Endothelial cell of umbilical vein (primary cell): ENCODE results near the gene AP4B1.

Experiments
- CTCF ChIP-seq, 2 donors: IDR thresholded peaks; 1 replicate in 1 of 2; 2 replicates in 1 of 2; pipeline ENCODE4 v1.5.1; 2011; ENCODE audit warnings: low read length in 2 of 2, mild to moderate bottlenecking in 2 of 2, moderate library complexity in 2 of 2, control low read depth in 1 of 2, inconsistent platforms in 1 of 2, low read depth in 1 of 2; ENCODE audit not compliant: insufficient read depth in 1 of 2; ENCODE audit errors: extremely low read depth in 1 of 2
- EZH2 ChIP-seq: IDR thresholded peaks from 2 replicates; pipeline ENCODE4 v1.6.1; 2012; ENCODE audit warnings: borderline replicate concordance, low read depth, mild to moderate bottlenecking, moderate library complexity, low read length, inconsistent platforms; ENCODE audit not compliant: severe bottlenecking
- FOS ChIP-seq: IDR thresholded peaks from 2 replicates; pipeline ENCODE4 v1.6.1; 2011; ENCODE audit warnings: mild to moderate bottlenecking, low read length, moderate library complexity, borderline replicate concordance; ENCODE audit not compliant: insufficient read depth
- GATA2 ChIP-seq: IDR thresholded peaks from 2 replicates; pipeline ENCODE4 v1.7.0; 2011; ENCODE audit warnings: low read depth, mild to moderate bottlenecking, moderate library complexity, mixed read lengths, low read length; ENCODE audit not compliant: insufficient read length, insufficient read depth
- JUN ChIP-seq: IDR thresholded peaks from 2 replicates; pipeline ENCODE4 v1.6.1; 2011; ENCODE audit warnings: borderline replicate concordance, low read depth; ENCODE audit not compliant: insufficient read length, insufficient read depth
- MAX ChIP-seq: IDR thresholded peaks from 2 replicates; pipeline ENCODE4 v1.6.1; 2011; ENCODE audit not compliant: insufficient read depth, insufficient read length
- MYC ChIP-seq: IDR thresholded peaks from one replicate; pipeline ENCODE4 v1.6.1; 2011; ENCODE audit warnings: mild to moderate bottlenecking, low read depth, low read length
- POLR2A ChIP-seq: IDR thresholded peaks from 2 replicates; pipeline ENCODE4 v1.6.1; 2012; ENCODE audit warnings: low read depth, mild to moderate bottlenecking, control low read depth, low read length
- POLR2AphosphoS5 ChIP-seq: IDR thresholded peaks from 2 replicates; pipeline ENCODE4 v1.6.1; 2012; ENCODE audit warnings: low read depth, mild to moderate bottlenecking, control low read depth, low read length, moderate library complexity; ENCODE audit not compliant: insufficient read depth

- TF ChIP-seq POLR2AphosphoS5 (no peak), CTCF (IDR thresholded peaks at IDR 0.05; ENCODE audit: extremely low read depth in 1 of 2, insufficient read depth in 1 of 2, low read depth in 1 of 2, low read length in 2 of 2) (no peak), EZH2 (no peak), POLR2A (no peak), JUN (no peak), MYC (no peak), GATA2 (no peak), MAX (no peak), FOS (no peak)
Measured at GRCh38 chr1:113850127-113850796, 54.3 kb downstream of the AP4B1 start.
